A549 (cell line): ENCODE measurements around the gene KLK12.

Experiments used
- JUNB ChIP-seq: fragments of >200 bp; sonication (Bioruptor Twin); formaldehyde crosslinking; IDR thresholded peaks from 2 replicates; pipeline ENCODE4 v1.6.1; 2016
- PHF8 ChIP-seq: fragments of 200-600 bp; sonication (generic); IDR thresholded peaks from 2 replicates; pipeline ENCODE4 v1.6.1; 2016; ENCODE audit warnings: low read depth, mild to moderate bottlenecking, antibody characterized with exemption, moderate library complexity, borderline replicate concordance
- TF ChIP-seq, protein P1 (sequence below): fragments of >200 bp; sonication (Bioruptor Twin); formaldehyde crosslinking; IDR thresholded peaks from 3 replicates; pipeline ENCODE4 v1.5.1; 2016
- TF ChIP-seq, protein P2 (sequence below): fragments of 150-350 bp; IDR thresholded peaks from 2 replicates; pipeline ENCODE4 v1.6.1; 2014; ENCODE audit warnings: low read depth, mild to moderate bottlenecking, low read length

GRCh38 chr19:51019544-51019925 is 15.3 kb downstream of the KLK12 start, which contains the start of gene KLK10:
- TF ChIP-seq, protein P1, sequence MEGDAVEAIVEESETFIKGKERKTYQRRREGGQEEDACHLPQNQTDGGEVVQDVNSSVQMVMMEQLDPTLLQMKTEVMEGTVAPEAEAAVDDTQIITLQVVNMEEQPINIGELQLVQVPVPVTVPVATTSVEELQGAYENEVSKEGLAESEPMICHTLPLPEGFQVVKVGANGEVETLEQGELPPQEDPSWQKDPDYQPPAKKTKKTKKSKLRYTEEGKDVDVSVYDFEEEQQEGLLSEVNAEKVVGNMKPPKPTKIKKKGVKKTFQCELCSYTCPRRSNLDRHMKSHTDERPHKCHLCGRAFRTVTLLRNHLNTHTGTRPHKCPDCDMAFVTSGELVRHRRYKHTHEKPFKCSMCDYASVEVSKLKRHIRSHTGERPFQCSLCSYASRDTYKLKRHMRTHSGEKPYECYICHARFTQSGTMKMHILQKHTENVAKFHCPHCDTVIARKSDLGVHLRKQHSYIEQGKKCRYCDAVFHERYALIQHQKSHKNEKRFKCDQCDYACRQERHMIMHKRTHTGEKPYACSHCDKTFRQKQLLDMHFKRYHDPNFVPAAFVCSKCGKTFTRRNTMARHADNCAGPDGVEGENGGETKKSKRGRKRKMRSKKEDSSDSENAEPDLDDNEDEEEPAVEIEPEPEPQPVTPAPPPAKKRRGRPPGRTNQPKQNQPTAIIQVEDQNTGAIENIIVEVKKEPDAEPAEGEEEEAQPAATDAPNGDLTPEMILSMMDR: no peak
- TF ChIP-seq JUNB: no peak
- TF ChIP-seq, protein P2, sequence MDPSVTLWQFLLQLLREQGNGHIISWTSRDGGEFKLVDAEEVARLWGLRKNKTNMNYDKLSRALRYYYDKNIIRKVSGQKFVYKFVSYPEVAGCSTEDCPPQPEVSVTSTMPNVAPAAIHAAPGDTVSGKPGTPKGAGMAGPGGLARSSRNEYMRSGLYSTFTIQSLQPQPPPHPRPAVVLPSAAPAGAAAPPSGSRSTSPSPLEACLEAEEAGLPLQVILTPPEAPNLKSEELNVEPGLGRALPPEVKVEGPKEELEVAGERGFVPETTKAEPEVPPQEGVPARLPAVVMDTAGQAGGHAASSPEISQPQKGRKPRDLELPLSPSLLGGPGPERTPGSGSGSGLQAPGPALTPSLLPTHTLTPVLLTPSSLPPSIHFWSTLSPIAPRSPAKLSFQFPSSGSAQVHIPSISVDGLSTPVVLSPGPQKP: no peak
- TF ChIP-seq PHF8: no peak
